ENCODE measurements around the gene GRK6.

DNA sequence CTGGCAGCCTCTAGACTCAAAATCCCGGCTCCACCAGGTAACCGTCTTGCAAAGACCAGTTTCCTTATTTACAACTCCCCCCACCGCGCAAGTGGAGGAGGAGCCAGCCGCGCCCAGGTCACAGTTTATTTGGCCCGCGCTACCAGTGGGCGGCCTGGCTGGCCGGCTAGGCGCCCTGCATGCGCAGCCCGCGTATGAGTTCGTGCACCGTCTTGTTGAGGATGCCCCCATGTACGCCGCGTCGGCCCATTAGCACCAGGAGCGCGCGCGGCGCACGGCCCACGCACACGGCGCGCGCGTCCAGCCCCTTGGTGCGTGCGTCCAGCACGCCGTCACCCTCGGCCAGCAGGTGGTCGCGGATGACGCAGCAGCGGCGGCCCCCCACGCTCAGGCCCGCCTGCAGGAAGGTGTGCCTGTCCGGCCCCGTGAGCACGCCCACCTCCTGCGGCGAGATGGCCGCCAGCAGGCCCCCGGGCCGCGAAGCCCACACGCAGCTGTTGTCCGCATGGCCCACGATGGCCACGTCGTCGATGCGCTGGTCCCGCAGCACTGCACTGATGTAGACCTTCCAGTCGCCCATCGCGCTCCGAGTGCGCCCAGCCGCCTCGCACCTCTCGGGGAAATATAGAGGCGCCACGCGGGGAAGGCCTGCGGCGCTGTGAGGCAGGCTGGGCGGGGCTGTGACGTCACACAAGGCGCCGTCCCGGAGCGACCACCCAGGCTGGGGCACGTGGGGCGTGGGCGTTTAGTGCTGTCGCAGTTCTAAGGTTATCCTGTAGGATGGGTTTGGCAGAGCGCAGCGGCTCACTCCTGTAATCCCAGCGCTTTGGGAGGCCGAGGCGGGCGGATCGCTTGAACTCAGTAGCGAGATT is 26.2 kb upstream of the GRK6 start, which contains the start of gene PFN3:
- TF ChIP-seq, protein P1, sequence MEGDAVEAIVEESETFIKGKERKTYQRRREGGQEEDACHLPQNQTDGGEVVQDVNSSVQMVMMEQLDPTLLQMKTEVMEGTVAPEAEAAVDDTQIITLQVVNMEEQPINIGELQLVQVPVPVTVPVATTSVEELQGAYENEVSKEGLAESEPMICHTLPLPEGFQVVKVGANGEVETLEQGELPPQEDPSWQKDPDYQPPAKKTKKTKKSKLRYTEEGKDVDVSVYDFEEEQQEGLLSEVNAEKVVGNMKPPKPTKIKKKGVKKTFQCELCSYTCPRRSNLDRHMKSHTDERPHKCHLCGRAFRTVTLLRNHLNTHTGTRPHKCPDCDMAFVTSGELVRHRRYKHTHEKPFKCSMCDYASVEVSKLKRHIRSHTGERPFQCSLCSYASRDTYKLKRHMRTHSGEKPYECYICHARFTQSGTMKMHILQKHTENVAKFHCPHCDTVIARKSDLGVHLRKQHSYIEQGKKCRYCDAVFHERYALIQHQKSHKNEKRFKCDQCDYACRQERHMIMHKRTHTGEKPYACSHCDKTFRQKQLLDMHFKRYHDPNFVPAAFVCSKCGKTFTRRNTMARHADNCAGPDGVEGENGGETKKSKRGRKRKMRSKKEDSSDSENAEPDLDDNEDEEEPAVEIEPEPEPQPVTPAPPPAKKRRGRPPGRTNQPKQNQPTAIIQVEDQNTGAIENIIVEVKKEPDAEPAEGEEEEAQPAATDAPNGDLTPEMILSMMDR (conservative IDR thresholded peaks at IDR 0.05 in 1 of 2, IDR thresholded peaks at IDR 0.05 in 1 of 2; ENCODE audit: extremely low read depth in 1 of 2, insufficient read depth in 1 of 2, low read depth in 1 of 2, low read length in 2 of 2) = no peak
- no peak for TF ChIP-seq EZH2 (IDR thresholded peaks at IDR 0.05; ENCODE audit: borderline replicate concordance, low read length)

Data from mammary epithelial cell (primary cell).